ENCODE data around the gene HS2ST1. TPM values are rescaled to one million over a fixed set of nuclear protein-coding genes. Genes with fewer than 3 reads are reported as not detected.
"Not testable (repeated sequence)": the region's sequence is repeated elsewhere in the genome, so short reads cannot be mapped to it uniquely, and the experiment has no call there.

Gene HS2ST1
- total RNA-seq, 1 experiment from 2014 or later: 27.8 TPM

DNA sequence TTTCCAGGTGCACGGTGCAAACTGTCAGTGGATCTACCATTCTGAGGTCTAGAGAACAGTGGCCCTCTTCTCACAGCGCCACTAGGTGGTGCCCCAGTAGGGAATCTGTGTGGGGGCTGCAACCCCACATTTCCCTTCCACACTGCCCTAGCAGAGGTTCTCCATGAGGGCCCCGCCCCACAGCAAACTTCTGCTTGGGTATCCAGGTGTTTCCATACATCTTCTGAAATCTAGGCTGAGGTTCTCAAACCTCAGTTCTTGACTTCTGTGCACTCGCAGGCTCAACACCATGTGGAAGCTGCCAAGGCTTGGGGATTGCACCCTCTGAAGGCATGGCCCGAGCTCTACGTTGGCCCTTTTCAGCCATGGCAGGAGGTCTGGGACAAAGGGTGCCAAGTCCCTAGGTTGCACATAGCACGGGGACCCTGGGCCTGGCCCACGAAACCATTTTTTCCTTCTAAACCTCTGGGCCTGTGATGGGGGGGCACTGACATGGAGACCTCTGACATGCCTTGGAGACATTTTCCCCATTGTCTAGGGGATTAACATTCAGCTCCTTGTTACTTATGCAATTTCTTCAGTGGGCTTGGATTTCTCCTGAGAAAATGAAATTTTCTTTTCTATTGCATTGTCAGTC, 10.0 kb downstream of the HS2ST1 start:
- no peak for DNase-seq (ENCODE audit: low read depth)

DNA sequence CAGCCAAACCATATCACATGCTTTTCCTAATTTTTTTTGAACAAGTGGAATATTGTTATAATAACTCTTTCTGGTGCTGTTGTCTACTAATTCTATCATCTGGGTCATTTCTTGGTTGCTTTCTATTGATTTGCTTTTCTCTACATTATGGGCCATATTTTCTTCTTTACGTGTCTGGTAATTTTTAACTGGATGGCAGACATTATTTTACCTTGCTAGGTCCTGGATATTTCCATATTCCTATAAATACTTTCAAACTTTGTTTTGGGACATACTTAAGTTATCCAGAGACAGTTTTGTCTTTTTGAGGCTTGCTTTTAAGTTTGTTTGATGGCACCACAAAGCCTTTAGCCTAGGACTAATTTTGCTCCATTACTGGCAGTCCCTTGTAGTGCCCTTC, 11.3 kb downstream of the HS2ST1 start:
- no peak for DNase-seq (ENCODE audit: low read depth)

DNA sequence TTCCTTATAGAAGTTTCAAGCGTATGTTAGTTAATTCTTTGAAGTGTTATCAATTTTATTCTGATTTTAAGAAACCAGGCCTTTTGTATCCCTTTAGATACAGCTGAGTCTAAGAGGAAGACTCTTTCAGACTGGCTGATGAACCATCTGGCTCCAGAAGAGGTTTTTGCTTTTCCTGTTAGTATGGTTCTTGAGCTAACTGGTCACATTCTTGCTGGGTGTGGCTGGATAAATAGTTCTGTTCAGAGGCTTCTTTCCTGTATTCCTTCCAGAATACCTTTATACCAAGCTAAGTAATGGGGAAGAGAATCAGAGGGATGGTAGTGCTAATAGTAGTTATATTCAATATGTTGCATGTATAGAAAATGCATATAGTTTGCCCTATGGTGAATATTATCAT, 12.4 kb downstream of the HS2ST1 start:
- DNase-seq (ENCODE audit: low read depth): no peak

DNA sequence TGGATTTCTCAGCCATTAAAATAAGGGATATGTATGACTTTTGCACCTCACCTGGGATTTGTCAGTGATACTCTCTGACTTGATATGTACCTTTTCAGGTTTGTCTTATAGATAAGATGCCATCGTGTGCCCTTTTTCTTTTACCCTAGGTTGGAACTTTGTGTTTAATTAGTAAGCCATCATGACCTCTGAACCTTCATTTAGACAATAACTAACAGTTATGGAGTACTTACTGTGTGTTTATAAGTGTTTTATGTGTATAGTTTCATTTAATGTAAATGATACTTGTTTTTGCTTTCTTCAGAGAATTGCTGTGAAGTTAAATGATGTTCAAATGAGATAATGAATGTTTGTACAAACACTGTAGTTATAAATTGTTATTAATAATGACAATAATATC, 14.4 kb downstream of the HS2ST1 start:
- no peak for DNase-seq (ENCODE audit: low read depth)

DNA sequence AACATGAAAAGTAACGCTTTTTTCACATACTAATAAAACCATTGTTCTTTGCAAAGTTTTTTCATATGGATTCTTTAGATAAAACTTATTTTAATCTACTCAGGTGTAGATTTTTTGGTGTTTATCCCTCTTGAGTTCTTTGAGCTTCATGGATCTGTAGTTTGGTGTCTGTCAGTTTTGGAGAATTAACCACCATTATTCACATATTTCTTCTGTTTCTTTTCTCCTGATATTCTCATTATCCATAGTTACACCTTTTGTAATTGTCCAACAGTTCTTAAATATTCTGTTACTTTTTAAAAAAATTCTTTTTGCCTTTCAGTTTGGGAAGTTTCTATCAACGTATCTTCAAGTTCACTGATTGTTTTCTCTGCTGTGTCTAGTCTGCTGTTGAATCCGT, 18.6 kb downstream of the HS2ST1 start:
- DNase-seq (ENCODE audit: low read depth): no peak

DNA sequence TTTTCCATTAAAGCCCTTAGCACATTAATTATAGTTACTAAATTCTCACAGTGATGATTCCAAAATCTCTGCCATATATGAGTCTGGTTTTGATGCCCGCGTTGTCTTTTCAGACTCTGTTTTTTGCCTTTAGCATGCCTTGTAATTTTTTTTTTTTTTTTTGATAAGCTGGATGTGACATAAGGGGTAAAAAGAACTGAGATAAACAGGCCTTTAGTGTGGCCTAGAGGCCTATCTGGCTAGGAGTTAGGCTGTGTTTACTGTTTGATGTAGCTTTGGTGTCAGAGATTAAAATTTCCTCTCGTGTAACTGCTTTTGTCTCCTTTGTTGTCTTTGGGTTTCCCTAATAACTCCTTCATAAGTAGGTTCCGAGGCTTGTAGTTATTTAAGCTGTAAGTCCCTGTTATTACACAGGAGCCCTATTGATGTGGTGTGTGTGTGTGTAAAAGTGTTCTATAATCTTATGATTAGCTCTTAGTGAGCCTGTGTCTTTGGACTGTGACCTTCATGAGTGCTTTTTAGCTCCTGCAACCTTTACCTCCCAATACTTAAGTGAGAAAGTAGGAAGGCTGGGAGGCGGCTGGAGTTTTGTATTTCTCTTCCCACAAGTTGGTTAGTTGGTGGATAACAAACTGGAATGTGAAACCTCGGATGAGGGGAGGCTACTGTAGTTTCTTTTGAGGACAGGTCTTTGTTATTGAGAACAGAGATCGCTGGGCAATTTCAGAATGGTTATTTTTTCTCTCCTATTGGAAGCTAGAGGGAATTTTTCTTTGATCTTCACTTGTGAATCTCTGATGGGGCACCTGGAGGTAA, 19.3 kb downstream of the HS2ST1 start:
- no peak for DNase-seq (ENCODE audit: low read depth)

DNA sequence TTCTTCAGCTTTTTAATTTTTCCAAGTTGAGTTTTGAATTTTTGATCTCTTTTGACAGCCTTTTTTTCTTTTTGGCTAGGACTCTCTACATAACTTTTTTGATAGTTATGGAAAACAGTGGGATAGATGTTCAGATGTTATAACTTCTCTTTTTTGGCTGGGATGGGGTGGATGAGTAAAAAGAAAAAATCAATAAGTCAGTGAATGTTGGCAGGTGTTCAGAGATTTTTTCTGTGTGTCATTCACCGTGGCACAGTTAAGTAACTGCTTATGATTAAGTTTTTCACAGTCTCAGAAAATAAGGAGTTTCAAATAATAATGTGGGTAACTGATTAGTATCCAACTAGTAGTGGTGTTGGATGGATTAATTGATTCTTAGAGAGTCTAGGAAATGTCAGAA, 24.0 kb downstream of the HS2ST1 start:
- no peak for DNase-seq (ENCODE audit: low read depth)

DNA sequence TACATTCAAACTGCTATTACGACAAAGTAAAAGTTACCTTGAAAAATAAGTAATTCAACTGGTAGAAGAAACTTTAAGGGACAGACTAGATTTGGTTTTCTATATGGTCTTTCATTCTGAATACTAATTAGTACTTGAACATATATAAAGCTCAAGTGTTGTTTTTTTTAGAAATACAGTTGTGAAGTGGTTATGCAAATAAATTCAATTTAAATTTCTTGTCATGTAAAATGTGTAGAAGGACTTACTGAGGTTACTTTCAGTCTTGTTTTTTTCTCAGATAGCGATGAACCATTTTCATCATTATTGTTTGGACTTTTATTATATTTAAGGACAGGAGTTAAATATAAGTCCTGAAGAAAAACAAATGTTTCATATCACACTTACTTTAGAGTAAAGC, 24.4 kb downstream of the HS2ST1 start:
- DNase-seq (ENCODE audit: low read depth): no peak

DNA sequence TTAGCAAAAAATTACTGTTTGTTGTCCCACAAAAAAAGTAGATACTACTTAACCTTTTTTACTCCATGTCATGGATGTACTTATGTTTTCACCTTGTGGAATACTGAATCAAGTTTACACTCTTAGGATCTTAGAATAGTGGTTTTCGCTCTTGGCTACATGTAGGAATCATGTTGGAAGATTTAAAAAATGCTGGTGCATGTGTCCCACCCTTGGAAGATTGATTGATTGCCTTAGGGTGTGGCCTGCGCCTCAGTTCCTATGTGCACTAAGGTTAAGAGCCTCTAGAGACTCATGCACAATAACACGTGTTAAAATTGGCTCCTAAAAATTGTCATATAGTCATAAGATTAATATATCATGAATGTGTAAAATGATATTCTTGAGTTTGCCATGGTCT, 25.0 kb downstream of the HS2ST1 start:
- no peak for DNase-seq (ENCODE audit: low read depth)

DNA sequence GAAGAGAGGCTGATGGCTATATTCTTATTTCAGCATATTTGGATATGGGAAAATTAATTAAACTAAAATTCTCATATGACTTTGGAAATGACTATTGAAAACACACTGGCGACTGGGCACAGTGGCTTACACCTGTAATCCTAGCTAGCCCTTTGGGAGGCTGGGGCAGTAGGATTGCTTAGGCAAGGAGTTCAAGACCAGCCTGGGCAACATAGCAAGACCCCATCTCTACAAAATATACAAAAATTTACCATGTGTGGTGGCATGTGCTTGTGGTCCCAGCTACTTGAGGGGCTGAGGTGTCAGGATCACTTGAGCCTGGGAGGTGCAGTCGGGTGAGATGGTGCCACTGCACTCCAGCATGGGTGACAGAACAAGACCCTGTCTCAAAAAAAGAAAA, 26.2 kb downstream of the HS2ST1 start:
- no peak for DNase-seq (ENCODE audit: low read depth)

DNA sequence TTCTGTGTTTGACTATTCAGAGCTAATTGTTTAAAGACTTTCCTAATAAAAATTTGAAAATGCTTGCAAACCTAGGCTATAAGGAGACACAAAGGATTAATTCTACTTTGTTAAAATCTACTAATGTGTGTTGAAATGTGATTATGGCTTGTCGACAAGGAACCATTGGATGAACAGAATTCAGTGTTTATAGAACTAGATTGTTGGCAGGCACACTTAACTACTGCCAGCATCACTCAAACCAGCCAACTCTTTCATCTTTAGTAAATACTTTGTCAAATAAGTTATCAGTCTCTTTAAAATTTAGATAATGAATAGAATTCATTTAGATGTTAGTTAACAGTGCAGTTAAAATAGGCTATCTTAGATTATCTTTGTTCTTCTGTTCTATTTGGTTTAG, 27.6 kb downstream of the HS2ST1 start:
- no peak for DNase-seq (ENCODE audit: low read depth)

DNA sequence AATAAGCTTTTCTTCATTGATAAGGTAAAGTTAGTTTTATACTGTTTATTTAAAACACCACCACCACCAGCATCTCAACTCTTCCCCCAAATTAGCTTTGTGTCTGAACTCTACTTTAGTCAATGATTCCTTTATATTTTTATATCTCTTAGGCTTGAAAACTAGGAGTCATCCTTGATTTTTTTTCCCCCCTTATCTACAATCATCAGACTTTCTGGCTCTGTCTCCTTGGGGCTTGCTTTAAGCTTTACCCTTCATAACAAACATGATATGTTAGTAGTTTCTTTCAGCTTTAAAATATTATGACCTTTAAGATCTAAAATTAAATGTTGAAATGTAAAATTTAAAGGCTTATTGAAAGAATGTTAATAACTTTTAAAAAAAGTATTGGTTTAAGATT, 28.3 kb downstream of the HS2ST1 start:
- DNase-seq (ENCODE audit: low read depth): no peak

DNA sequence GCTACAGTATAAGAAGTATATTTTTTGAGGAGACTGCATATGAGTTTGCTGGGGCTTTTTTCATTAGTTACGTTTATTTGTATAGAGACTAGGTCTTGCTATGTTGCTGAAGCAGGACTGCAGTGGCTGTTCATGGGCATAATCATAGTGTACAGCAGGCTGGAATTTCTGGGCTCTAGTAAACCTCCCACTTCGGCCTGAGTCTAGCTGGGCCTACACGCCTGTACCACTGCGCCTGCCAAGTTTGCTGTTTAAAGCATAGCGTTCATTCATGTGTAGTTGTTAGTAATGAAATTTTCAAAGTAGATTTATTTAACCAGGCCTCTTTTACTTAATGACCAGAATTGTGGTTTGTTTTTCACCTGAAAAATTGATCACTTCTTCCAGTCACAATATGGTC, 33.8 kb downstream of the HS2ST1 start:
- DNase-seq (ENCODE audit: low read depth): no peak

DNA sequence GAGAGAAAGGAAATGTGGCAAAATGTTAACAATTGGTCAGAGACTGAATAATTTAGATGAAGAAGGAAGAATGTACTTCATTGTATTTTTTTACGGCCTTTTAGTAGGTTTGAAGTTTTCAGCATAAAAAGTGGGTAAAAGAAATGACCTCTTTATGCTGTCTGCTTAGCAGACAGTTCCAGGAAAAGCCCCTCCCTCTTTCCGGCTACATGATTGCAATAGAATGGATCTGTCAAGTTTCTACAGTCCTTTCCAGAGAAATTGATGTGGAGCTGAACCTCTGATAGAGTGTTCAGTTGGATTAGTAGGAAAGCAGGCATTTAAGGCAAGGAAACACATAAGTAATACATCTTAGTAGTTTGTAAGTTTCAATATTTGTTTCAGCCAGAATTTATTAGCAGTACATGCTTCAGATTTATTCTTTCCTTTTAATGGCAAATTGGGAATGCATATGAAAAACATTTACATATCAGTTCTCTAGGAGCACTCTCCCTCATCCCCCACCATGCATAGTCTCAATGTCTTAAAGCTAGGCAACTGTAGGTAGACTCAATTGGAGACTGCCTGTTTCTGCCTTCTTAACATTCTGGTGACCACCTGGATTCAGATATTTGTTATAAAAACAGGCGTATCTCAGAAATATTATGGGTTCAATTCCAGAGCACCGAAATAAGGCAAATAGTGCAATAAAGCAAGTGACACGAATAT, 36.4 kb downstream of the HS2ST1 start:
- DNase-seq (ENCODE audit: low read depth): no peak

DNA sequence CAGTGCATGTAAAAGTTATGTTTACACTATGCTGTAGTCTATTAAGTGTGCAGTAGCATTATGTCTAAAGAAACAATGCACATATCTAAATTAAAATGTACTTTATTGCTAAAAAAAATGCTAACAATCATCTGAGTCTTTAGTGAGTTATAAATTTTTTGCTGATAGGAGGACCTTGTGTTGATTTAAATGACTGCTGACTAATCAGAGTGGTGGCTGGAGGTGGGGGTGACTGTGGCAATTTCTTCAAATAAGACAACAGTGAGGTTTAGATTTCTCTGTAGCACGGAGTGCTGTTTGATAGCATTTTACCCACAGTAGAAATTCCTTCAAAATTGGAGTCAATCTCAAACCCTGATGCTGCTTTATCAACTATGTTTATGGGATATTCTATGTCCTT, 37.0 kb downstream of the HS2ST1 start:
- no peak for DNase-seq (ENCODE audit: low read depth)

DNA sequence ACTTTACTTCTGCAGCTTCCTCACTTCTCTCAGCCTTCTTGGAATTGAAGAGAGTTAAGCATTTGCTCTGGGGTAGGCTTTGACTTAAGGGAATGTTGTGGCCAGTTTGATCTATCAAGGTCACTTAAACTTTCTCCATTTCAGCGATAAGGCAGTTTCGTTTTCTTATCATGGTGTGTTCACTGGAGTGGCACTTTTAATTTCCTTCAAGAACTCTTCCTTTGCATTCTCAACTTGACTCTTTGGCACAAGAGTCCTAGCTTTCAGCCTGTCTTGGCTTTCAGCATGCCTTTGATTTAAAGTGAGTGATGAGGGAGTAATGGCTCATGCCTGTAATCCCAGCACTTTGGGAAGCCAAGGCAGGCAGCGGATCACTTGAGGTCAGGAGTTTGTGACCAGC, 38.7 kb downstream of the HS2ST1 start:
- no peak for DNase-seq (ENCODE audit: low read depth)

DNA sequence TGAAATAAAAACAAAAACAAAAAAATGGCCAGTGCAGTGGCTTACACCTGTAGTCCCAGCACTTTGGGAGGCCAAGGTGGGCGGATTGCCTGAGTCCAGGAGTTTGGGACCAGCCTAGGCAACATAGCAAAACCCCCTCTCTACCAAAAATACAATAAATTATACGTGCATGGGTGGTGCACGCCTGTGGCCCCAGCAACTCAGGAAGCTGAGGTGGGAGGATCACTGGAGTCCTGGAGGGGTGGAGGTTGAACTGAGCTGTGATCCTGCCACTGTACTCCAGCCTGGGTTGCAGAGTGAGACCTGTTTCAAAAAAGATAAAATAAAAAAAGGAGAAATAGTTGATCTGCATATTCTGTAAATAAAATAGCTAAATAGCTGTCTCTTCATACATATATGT, 41.2 kb downstream of the HS2ST1 start:
- no peak for DNase-seq (ENCODE audit: low read depth)

DNA sequence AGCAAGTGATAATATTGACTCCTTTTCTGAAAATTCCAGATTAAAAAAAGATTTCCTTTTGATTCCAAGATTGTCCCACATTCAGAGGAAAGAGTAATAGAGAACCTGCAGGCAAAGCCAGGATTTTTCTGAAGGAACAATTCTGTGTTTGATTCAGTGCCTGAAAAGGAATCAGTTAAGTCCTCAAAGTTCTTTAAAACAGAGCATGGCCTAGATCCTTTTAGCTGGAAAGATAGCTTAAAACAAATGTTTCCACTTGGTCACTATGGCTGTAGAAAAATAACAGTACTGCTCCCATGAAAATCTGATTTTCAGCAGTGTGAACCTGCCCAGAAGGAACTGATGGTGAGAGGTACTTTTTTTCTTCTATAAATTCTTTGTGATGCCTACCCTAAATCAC, 41.8 kb downstream of the HS2ST1 start:
- no peak for DNase-seq (ENCODE audit: low read depth)

DNA sequence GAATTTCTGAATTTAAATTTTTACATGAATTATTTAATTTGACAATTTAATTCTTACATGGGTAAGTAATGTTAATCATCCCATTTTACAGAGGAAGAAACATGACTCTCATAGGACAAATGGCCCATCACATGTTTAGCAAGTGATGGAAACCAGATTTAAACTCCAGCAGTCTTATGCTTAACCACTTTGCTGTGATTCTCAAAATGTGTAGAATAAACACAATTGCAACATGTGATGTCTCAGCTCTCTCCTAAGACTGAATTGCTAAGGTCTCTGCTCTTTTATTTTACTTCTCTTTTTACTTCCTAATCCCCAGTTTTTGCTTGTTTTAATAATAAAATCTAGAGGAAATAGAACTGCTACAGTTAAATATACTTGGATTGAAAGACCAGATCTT, 42.8 kb downstream of the HS2ST1 start:
- no peak for DNase-seq (ENCODE audit: low read depth)

DNA sequence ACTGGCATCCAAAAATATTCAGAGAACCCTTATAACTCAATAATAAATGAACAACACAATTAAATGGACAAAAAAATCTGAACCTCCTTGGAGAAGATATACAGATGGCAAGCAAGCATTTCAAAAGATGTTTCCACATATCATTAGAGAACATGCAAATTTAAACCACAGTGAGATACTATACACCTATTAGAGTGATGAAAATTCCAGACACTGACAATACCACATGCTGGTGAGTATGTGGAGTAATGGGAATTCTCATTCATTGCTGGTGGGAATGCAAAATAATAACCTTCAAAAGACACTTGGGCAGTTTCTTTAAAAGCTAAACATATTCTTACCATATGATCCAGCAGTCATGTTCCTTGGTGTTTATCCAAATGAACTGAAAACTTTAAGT, 46.1 kb downstream of the HS2ST1 start:
- DNase-seq (ENCODE audit: low read depth): no peak

DNA sequence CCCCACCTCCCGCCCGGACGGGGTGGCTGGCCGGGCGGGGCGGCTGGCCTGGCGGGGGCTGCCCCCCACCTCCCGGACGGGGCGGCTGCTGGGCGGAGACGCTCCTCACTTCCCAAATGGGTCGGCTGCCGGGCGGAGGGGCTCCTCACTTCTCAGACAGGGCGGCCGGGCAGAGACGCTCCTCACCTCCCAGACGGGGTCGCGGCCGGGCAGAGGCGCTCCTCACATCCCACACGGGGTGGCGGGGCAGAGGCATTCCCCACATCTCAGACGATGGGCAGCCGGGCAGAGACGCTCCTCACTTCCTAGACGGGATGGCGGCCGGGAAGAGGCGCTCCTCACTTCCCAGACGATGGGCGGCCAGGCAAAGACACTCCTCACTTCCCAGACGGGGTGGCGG, 49.4 kb downstream of the HS2ST1 start:
- DNase-seq (ENCODE audit: low read depth): not testable (repeated sequence)

DNA sequence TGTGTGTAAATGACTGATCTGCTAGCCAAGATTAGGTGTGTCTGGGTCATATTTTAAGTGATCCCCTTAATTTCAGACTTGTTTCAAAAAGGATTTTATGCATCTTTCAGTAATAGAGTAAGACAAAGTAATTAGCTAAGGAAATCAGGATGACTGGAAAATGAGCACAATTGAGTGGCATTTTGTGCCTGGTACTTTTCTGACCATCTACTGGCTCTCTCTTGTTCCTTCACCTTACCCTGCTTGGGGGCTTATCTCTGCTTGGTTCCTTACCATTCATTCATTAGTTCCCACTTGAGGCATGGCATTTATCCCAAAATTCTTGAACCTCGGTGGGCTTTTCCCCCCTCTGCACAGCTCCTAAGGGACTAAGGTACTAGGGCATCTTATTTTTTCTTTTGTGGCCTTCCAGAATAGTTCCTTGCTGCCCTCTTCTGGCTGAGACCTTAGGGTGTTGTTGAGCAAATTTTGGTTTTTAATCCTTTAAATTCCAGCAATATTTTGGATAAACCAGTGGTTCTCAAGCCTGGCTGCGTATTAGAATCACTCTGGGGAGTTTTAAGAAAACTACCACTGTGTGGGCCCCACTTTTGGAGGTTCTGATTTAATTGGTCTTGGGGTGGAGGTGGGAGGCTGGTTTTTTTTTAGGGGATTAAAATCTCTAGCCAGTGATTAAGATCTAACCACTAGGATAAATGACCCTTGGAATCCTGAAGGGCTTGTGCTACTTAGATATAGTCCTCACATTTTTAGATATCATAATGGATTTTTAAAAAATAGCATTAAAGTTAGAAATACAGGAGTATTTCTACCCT, 50.8 kb downstream of the HS2ST1 start:
- DNase-seq (ENCODE audit: low read depth): peak; percentile 31
